GM23248 (cell line): Measurements from ENCODE around the gene OR10J5.

ENCODE experiments used
- EZH2 ChIP-seq: fragments of 200-600 bp; sonication (generic); IDR thresholded peaks from 2 replicates; pipeline ENCODE4 v1.6.1; 2018; ENCODE audit warnings: antibody characterized with exemption, mild to moderate bottlenecking; ENCODE audit not compliant: insufficient read depth, poor library complexity, severe bottlenecking
- EZH2phosphoT487 ChIP-seq: fragments of 200-600 bp; sonication (generic); IDR thresholded peaks from 2 replicates; pipeline ENCODE4 v1.6.1; 2018; ENCODE audit warnings: antibody characterized with exemption, moderate library complexity, mild to moderate bottlenecking, low read depth; ENCODE audit not compliant: insufficient read depth

- TF ChIP-seq EZH2phosphoT487 (no peak), EZH2 (no peak)
These were observed 26.9 kb downstream of the OR10J5 start for GRCh38 chr1:159508951-159509350.
